ENCODE data around the gene ANAPC15.
"Not testable (repeated sequence)": the region's sequence is repeated elsewhere in the genome, so short reads cannot be mapped to it uniquely, and the experiment has no call there.

Gene ANAPC15

GRCh38 chr11:72112143-72112977, at the start of gene ANAPC15:
Gene ANAPC15 (minus strand): TSS chr11:72112695. CDS start chr11:72111276, 1,419 bp downstream.
- DNase-seq: peak; percentile 100

- no peak for DNase-seq
Measured at GRCh38 chr11:72160319-72160718, 47.8 kb upstream of the ANAPC15 start.

GRCh38 chr11:72157131-72157530, 44.6 kb upstream of the ANAPC15 start:
- no peak for DNase-seq

- no peak for DNase-seq
Measured at GRCh38 chr11:72155751-72156150, 43.3 kb upstream of the ANAPC15 start.

- no peak for DNase-seq
Measured at GRCh38 chr11:72154816-72155215, 42.3 kb upstream of the ANAPC15 start.

GRCh38 chr11:72153874-72154273, 41.4 kb upstream of the ANAPC15 start:
- DNase-seq: not testable (repeated sequence)

GRCh38 chr11:72150882-72151281, 38.4 kb upstream of the ANAPC15 start:
- DNase-seq: no peak

GRCh38 chr11:72146625-72147024, 34.1 kb upstream of the ANAPC15 start:
- no peak for DNase-seq

GRCh38 chr11:72144807-72145565, 32.5 kb upstream of the ANAPC15 start:
- no peak for DNase-seq

- not testable (repeated sequence) for DNase-seq
Measured at GRCh38 chr11:72142543-72142942, 30.0 kb upstream of the ANAPC15 start.

- DNase-seq: not testable (repeated sequence)
Measured at GRCh38 chr11:72142086-72142485, 29.6 kb upstream of the ANAPC15 start.

- DNase-seq: no peak
Measured at GRCh38 chr11:72141066-72141465, 28.6 kb upstream of the ANAPC15 start.

- no peak for DNase-seq
Measured at GRCh38 chr11:72140661-72141060, 28.2 kb upstream of the ANAPC15 start.

- DNase-seq: no peak
Measured at GRCh38 chr11:72139500-72139899, 27.0 kb upstream of the ANAPC15 start.

- DNase-seq: no peak
Measured at GRCh38 chr11:72138821-72139390, 26.4 kb upstream of the ANAPC15 start.

GRCh38 chr11:72136684-72137262, 24.3 kb upstream of the ANAPC15 start:
- no peak for DNase-seq

GRCh38 chr11:72135891-72136683, 23.6 kb upstream of the ANAPC15 start:
- DNase-seq: no peak

GRCh38 chr11:72135473-72135872, 23.0 kb upstream of the ANAPC15 start, which contains the start of gene FOLR3:
Gene FOLR3 (plus strand): TSS chr11:72135725. CDS start chr11:72135953, 228 bp downstream.
- DNase-seq: not testable (repeated sequence)

- DNase-seq: no peak
Measured at GRCh38 chr11:72132646-72133045, 20.2 kb upstream of the ANAPC15 start.

- no peak for DNase-seq
Measured at GRCh38 chr11:72129381-72129780, 16.9 kb upstream of the ANAPC15 start.

GRCh38 chr11:72127923-72128322, 15.4 kb upstream of the ANAPC15 start:
- DNase-seq: no peak

- DNase-seq: no peak
Measured at GRCh38 chr11:72125956-72126355, 13.5 kb upstream of the ANAPC15 start.
